HG02973 (cell line): ENCODE results near the gene KCNIP3.
"Not testable (repeated sequence)": the region's sequence is repeated elsewhere in the genome, so short reads cannot be mapped to it uniquely, and the experiment has no call there.

Experiments
- ATAC-seq: cut with Tn5 transposase; IDR thresholded peaks from one replicate; pipeline ENCODE4 v1.9.1; 2021; ENCODE audit warnings: moderate library complexity; ENCODE audit not compliant: unreplicated experiment

KCNIP3 gene

GRCh38 chr2:95359501-95359930 is 62.4 kb downstream of the KCNIP3 start:
- ATAC-seq = no peak

DNA sequence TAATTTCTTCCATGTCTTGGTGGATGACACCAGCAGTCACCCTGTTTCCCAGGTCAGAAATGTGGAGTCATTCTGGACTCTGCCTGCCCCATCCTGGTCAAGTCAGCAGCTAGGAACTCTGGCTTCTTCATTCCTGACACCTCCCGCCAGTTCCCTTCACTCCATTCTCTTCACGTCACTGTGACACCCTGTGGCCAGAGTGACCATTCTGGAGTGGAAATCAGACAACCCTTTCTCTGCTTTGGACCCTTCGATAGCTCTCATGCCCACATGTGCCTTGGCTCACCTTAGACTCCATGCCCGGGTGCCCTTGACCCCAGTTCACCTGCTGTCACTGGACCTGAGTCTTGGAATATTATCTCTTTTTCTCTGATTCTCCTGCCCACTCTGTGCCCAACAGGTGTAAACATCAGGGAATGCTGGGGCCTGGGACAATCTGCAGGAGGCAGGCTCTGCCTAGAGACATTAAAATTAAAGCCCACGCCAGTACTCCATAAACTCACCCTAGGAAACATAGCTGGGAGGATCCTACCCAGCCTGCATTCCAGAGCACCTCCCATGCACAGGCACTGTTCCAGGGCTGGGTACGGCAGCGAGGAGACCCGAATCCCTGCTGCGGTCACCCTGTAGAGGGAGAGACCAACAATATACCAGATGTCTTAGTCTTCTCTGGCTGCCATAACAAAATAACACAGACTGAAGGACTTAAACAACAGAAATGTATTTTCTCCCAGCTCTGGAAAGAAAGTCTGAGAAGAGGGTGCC is 64.3 kb downstream of the KCNIP3 start:
- ATAC-seq = no peak

DNA sequence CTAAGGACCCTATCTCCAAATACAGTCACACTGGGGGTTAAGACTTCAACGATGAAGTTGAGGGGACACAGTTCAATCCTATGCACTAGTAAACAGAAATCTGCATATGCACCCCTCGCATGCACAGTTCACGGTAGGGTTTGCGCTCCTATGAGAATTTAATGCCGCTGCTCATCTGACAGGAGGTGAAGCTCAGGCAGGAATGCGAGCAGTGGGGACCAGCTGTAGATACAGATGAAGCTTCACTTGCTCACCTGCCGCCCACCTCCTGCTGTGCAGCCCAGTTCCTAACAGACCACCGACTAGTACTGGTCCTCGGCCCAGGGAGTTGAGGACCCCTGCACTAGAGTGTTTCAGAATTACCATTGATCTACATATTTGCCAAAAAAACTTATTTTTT is 65.3 kb downstream of the KCNIP3 start:
- ATAC-seq = no peak

DNA sequence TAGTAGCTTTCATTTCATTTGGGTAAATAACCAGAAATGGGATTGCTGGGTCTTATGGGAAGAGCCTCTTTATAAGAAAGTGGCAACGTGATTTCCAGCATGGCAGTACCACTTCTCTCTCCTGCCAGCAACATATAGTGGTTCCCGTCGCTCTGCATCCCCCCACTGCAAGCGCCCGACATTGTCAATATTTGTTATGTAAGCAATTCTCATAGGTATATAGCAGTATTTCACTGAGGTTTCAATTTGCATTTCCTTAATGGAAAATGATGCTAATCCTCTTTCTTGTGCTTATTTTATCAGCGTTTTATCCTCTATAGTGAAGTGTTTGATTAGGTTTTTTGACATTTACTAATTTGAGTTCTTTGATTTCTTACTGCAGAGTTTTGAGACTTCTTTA is 69.4 kb downstream of the KCNIP3 start:
- ATAC-seq = no peak

GRCh38 chr2:95372216-95372829 is 75.2 kb downstream of the KCNIP3 start:
- no peak for ATAC-seq

GRCh38 chr2:95372845-95373244 is 75.7 kb downstream of the KCNIP3 start:
- no peak for ATAC-seq

DNA sequence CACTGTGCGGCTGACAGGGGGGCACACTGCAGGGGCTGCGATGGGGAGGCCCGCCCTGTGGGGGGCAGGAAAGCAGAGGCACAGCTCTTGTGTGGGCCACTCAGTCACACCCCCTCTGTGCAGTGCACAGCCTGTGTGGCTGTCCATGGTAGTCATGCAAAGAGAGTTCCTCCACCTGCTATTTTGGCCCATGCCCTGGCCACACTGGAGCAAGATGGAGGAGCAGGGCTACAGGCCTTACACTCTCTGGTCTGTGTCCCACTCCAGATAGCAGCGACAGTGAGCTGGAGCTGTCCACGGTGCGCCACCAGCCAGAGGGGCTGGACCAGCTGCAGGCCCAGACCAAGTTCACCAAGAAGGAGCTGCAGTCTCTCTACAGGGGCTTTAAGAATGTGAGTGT is 76.9 kb downstream of the KCNIP3 start:
- ATAC-seq = no peak

DNA sequence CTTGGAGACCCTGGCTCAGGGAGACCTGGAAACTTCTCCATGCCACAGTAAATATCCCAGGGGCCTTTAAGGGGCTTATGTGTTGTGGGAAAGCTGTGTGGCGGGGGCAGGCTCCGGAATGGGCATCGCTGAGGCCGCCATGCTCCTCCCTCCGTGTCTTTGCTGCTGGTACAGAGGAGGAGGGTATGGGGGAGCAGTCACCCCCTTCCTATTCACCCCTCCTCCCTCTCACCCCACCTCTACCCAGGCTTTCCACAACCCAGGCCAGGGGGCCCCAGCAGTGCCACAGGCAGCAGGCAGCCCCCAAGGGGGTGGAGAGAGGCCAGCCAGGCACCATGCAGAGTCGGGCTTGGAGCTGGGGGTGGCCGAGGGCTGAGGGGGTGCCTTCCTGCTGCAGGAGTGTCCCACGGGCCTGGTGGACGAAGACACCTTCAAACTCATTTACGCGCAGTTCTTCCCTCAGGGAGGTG is 77.3 kb downstream of the KCNIP3 start:
- ATAC-seq = no peak

DNA sequence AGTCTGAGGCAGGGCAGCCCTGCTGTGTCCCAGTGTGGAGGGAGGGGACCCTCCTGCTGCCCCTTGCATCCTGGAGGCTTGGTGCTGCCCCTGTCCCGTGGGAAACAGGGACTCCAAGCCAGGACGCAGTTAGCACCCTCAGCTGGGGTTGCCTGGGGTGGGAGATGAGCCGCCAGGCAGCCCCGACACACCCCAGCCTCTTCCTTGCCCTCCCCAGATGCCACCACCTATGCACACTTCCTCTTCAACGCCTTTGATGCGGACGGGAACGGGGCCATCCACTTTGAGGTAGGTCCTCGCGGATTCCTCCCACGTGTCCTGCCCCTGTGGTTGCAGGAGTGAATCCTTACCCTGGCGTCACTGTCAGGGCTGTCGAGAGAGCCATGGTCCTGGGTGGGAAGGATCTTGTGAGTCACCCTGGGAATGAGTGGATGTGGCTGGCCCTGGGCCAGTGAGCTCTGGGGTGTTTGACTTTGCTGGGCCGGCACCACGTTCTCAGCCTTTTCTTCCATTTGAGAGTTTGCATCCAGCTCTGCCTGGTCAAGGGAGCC is 77.8 kb downstream of the KCNIP3 start:
- ATAC-seq = no peak

DNA sequence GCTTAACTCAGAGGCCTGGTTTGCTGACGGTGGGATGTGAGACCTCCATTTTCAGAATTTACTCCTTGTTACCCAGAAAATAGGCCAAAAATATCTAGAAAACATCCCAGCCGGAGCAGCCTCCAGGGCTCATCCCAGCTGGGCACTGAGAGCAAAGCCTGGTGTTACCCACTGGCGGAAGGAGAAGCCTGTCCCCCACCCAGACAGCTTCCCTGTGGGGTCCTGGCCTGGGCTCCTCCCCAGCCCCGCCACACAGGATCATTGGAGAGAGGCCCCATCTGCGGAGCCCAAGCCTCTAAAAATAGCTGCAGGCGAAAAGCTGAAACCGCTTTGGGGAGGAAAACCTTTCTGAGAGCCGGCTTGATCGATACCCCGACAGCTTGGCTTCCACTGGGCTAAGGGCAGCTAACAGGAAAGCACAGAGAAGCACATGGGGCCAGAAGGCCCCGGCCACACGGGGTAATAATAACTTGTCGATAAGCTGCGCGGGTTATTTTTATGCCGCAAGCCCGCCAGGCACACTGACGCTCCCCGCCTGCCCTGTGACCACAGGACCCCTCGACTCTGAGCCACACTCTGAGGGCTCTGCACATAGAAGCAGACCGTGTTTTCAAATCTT is 78.5 kb downstream of the KCNIP3 start:
- no peak for ATAC-seq

DNA sequence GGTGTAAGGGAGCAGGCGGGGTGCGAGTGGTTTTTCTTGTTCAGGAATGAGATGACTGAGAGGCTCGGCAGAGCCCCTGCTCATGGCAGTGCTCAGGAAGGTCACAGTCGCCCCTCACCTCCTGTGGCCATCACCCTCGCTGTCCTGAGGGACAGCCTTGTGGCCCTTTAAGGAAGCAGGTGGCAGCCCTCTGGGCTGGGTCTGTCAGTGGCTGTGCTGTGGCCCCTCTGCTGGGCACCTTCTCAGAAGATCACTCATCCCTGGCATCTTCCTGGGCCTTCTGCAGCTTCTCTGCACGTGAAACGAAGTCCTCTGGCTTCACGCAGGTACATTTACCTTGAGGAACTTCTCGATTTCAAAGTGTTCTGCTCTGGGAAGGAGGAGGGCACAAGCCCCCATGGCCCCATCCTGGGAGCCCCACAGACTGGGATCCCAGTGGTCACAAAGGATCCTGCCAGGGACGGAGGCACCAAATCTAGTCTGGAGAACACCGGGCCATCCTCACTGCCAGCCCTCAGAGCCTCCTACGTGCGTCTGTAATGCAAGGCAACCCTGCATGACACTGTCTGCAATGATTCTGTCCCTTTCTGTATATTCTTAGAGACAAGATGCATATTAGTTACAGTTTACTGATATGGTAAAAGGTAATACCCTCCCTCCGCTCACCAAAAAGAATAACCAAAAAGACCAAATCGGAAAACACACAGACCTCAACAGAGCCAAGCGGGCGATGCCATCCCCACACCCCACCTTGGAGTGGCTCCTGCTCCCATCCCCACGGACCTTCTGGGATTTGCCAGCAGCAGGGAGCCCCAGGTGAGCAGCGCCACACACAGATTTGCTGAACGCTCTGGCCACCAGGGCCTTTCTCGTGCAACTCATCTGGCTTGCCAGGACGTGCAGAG is 79.4 kb downstream of the KCNIP3 start:
- no peak for ATAC-seq

DNA sequence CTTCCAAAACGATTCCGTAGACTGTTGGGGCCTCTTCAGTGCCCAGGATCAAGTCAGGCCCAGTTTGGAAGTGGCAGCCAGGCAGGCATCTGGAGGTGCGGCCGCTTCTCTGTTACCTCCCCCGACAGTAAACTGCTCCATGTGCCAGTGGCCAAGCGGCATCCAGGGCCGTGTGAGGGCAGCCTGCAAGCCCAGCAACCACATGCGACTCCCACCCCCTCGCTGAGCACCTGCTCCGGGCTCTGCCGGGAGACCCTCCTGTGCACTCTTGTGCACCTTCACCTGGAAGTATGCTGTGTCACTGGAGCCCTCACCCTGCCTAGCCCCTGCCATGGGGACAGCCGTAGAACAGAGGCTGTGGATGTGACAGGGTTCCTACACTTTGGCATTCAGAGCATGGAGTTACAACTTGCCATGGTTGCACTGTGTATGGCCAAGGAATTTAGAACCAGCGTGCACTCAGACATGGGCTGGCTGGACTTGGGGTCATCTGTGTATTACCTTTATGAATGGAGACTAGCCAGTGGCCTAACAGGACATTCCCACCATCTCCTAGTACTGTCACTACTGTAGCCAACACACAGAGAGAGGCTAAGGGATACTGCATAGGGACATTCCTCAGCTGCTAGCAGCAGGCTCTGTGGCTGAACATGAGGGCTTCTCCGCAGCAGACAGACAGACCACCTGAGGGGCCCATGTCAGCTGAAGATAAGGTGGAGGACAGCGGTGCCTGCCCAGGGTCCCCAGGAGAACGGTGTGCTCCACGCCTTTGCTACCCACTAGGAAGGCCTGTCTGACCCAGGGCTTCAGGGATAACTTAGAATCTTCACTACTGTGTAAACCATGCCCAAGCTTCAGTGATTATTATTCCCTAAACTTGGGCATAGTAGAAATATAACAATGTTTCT is 80.3 kb downstream of the KCNIP3 start:
- no peak for ATAC-seq

- not testable (repeated sequence) for ATAC-seq
Observed at GRCh38 chr2:95378281-95378680, 81.1 kb downstream of the KCNIP3 start.

DNA sequence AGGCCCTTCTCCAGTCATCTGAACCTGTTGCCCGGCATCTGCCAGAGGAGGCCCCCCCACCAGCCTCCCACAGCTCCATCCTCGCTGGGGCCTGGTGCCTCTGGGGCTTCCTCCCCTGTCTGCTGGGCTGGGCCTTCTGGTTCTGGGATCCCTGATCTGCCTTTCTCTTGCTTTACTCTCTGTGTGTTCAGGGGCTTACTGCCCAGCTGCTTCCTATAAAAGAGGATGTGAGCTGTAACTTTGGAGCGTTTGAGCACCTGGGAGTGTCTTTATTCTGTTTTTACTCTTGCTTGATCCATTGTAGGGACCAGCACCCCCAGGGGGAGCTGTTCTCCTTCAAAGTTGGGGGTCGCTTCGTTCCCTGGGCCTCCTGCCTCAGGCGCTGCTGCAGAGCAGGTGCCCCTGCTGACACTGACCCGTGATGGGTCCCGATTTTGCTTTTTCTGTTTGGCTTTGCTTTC is 82.3 kb downstream of the KCNIP3 start:
- ATAC-seq = no peak

DNA sequence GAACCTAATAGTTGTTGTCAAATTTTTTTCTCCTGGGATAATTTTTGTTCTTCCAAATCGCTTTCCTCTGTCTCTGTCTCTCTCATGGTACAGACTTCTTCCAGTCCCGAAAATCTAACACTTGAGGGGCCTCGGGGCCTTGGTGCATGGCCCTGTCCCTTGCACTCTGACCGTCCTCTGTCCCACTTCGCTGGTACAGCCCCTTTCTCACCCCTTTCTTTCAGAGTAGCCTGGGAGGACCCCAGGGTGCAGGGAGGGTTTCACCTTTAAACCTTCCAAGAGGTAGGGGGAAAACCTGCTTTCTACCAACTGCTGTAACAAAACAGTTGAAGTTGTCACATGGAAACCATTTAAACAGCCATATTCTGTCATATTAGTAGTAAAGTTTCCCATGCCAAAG is 83.1 kb downstream of the KCNIP3 start:
- ATAC-seq = no peak

DNA sequence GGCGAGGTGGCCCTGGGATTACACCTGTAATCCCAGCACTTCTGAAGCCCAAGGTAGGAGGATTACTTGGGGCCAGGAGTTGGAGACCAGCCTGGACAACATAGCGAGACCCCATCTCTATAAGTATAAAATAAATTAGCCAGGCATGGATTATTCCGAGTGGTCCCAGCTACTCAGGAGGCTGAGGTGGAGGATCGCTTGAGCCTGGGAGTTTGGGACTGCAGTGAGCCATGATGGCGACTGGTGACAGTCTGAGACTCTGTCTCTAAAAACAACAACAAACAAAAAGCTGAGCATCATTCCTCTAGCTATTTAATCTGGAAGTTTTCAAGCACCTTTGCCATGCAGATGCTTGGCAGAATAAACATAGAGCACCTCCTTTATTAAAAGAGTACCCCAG is 83.6 kb downstream of the KCNIP3 start:
- ATAC-seq = no peak

DNA sequence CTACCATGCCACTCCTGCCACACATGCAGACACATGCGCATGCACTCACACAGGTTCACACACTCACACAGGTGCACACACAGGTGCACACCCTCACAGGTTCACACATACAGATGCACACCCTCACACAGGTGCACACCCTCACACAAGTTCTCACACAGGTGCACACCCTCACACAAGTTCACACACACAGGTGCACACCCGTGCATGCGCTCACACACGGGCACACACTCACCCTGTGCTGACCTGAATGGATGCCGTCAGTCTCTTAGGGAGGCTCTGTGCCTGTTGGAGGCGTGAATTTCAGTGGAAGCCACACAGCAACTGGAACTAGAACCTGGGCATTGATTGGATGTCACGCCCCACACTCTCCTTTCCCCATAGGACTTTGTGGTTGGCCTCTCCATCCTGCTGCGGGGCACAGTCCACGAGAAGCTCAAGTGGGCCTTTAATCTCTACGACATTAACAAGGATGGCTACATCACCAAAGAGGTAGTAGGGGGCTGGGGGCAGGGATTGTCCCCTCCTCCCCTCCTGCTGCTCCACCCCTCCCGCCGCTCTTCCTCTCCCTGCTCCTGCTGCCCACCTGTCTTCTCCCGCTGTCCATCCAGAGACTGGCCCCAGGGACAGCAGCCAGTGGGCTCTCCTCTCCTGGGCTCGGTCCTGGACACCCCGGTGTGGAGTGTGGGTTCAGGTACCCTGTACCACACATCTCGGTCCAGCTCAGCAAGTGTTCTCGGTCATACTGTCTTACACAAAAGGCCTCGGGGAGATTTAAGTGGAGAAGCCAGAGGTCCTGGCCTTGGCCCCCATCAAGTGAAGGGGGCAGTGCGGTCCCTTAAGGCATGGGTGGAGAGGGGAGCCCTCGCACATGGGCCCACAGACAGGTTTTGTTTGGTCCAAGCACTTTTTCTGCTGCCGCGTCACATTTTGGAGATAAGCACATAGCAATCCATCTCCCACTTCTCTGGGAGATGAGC is 84.4 kb downstream of the KCNIP3 start:
- no peak for ATAC-seq

- no peak for ATAC-seq
Observed at GRCh38 chr2:95382192-95382591, 85.0 kb downstream of the KCNIP3 start.
